ENCODE data around the gene IQUB.
A peak's percentile ranks its signal among the peaks of the same experiment; 100 is the strongest.
"Not testable (repeated sequence)": the region's sequence is repeated elsewhere in the genome, so short reads cannot be mapped to it uniquely, and the experiment has no call there.

The IQUB gene

DNA sequence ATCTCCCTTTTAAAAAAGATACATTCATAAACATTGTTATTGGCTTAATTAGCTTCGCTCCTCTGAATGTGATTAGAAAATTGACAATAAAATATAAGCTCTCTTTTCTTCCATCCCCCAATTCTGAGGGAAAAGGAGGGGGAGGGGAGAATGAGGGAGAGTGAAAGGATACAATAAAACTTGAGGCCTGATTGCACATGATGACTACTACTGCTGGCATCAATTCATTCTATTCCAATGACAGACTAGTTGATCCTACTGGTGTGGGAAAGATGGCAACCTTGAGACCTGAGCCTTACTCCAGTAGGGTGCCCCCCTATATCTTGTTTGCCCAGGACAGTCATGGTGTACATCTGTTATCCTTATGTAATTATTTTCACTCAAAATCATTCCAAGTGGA, 4.5 kb upstream of the IQUB start:
- no peak for FAIRE-seq

DNA sequence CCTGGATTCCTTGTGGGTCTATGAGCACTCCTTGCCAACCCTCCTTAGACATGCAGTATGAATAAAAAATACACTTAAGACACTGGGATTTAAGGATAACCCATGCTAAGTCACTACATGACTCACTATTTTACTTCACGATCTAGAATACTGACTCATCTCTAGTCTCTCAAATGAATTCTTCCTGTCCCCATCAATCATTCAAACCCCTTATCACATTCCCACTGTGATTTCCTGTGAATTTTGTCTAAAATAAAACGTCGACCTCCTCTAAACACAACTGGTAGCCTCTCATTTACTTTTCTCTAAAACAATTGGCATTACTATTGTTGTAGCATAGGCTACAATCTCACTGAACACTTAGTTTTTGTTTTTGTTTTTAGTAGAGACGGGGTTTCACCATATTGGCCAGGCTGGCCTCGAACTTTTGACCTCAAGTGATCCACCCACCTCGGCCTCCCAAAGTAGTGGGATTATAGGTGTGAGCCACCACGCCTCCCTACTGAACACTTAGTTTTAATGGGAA, 3.9 kb upstream of the IQUB start:
- FAIRE-seq: no peak

DNA sequence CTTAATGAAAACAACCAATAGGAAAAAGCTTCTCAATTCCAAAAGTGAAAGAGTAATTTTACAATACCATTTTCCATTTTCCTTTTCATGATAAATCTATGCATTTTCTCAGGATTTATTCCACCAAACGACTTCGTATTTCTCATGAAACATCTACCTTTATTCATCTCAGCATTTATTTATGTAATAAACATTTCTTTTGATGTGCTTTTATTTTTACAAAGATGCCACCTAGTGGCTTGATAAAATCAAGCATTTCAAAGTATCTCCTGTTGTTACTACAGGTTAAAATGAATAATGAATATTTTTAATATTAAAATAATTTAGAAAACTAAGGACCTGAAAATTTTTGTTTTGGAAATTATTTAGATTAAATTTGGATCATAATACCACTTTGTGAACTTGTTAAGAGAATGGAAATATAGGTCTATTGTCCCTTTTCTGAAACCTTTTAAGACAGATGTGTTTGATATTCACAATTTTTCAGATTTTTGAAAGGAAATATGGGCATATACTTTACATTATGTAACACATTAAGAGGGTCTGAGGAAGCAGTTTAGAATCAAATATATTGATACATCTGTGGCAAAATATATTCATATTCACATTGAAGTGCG, 2.7 kb upstream of the IQUB start:
- FAIRE-seq: peak; percentile 89

DNA sequence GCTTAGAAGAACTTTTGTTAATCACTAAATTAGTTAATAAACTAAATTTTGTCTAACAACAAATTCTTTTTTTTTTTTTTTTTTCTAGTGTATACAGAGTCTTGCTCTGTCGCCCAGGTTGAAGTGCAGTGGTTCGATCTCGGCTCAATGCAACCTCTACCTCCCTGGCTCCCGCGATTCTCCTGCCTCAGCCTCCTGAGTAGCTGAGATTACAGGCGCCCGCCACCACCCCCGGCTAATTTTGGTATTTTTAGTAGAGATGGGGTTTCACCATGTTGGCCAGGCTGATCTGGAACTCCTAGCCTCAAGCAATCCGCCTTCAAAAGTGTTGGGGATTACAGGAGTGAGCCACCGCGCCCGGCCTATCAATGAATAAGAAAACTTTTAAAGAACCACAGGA, 1.1 kb upstream of the IQUB start:
- FAIRE-seq: no peak

DNA sequence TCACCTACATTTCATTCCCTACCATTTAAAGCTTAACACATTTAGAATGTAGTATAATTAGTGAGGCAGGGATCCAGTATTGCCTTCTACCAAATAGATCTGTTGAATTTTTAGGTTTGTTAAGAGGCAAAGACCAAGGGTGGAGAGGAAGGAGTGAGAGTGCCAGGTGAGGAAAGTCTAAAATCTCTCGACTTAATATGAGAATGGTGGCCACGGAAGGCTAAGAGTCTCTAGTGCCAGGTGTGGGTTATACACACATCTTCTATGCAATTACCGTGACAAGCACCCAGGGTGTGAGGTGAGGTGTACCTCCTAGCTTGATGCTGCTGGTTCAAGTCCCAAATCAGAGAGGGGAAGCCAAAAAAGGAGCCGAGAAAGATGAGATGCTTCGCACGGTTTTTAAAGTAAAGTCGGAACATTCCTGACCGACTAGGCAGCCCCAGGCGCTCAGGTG, 439 bp downstream of the IQUB start:
- FAIRE-seq: no peak

DNA sequence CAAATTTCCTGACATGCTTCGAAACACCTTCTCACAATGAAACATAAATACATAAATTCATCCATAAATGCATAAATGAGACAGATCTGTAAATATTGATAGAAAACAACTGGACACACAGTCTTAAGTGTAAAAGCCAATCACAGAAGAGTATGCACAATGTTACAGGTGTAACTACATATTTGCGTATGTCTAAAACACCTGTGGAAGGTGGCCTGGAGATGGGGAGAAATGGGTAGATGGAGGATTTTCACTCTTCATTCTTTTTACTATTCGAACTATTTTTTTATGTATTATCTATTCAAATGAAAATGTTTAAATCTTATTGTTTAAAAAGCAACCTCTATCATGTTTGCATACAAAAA, 860 bp downstream of the IQUB start:
- no peak for FAIRE-seq

DNA sequence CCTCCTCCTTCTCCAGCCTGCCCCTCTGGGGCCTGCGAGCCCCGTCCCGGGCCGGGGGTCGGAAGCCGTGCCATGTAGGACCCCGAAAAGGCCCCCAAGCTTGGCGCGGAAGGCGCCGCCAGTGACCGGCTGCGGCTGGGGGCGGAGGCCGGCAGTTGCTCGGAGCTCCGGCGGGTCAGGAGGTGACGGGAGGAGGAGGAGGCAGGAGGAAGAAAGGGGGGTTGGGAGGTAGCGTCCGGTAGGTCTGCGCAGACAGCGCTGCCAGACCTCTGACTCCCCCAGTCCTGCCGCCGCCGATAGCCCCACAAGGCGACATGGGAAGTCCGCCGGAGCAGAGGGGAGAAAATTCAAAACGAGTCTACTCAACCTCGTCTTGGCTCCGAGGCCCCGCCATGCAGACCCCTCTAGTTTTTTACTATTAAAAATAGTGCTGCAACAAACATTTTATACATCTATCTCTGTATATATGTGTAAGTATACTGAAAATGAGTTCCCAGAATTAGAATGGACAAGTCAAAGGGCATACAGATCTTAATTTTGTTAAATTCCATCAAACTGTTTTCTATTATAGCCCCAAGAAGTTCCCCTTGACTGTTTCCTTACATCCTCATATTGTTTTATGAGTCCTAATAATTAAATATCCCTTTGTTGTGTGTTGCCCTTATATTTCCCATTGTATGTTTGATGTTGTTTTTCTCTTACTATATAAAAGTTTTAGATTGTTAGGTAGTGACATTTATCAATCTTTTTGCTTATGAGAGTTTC, 1.4 kb downstream of the IQUB start:
- FAIRE-seq: not testable (repeated sequence)

DNA sequence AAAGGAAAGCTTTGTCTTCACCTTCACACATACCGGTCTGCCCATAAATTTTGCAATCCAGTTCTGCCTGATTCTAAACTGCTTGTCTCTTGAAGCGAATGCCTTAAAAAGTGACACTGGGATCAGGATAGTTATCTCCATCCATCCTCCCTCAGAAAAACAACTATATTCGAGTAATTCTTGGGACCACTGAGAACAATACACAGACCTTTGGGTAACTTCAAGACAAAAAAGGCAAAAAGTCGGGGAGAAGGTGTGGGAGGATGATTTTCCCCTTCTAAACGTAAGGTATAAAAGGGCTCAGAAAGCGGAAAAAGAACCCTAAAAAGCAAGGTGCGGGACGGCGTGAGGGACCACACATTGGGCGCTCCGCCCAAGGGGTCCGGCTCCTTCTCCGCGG, 2.1 kb downstream of the IQUB start:
- FAIRE-seq: not testable (repeated sequence)

DNA sequence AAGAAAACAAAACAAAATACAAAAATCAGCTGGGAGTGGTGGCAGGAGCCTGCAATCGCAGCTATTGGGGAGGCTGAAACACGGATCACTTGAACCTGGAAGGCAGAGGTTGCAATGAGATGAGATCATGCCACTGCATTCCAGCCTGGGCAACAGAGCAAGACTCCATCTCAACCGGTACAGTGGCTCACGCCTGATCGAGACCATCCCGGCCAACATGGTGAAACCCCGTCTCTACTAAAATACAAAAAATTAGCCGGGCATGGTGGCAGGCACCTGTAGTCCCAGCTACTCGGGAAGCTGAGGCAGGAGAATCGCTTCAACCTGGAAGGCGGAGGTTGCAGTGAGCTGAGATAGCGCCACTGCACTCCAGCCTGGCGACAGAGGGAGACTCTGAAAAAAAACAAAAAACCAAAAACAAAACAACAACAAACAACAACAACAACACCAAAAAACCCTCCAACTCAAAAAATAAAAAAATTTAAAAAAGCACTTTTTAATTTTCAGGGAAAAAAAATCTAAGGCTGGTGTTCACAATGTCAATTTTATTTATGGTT, 4.3 kb downstream of the IQUB start:
- FAIRE-seq: not testable (repeated sequence)

DNA sequence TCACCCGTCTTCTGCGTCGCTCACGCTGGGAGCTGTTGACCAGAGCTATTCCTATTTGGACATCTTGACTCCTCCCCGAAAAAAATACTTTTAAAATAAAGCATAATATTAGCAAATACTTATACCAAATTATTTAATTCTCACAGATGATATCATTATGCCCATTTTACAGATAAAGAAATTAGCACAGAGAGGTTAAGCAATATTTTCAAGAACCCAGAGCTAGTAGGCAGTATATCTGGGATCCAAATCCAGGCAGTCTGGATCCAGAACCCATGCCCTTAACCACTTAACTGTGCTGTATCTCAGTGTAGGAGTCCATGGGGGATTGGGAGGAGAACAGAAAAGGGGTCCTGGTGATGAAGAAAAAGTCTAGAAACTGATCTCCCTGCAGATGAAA, 6.1 kb downstream of the IQUB start:
- FAIRE-seq: no peak

DNA sequence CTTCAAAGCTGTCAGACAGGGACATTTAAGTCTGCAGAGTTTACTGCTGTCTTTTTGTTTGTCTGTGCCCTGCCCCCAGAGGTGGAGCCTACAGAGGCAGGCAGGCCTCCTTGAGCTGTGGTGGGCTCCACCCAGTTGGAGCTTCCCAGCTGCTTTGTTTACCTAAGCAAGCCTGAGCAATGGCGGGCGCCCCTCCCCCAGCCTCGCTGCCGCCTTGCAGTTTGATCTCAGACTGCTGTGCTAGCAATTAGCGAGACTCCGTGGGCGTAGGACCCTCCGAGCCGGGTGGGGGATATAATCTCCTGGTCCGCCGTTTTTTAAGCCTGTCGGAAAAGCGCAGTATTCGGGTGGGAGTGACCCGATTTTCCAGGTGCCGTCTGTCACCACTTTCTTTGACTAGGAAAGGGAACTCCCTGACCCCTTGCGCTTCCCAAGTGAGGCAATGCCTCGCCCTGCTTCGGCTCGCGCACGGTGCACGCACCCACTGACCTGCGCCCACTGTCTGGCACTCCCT, 6.6 kb downstream of the IQUB start:
- not testable (repeated sequence) for FAIRE-seq

DNA sequence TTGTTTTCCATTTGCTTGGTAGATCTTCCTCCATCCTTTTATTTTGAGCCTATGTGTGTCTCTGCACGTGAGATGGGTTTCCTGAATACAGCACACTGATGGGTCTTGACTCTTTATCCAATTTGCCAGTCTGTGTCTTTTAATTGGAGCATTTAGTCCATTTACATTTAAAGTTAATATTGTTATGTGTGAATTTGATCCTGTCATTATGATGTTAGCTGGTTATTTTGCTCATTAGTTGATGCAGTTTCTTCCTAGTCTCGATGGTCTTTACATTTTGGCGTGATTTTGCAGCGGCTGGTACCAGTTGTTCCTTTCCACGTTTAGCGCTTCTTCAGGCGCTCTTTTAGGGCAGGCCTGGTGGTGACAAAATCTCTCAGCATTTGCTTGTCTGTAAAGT, 7.9 kb downstream of the IQUB start:
- not testable (repeated sequence) for FAIRE-seq

DNA sequence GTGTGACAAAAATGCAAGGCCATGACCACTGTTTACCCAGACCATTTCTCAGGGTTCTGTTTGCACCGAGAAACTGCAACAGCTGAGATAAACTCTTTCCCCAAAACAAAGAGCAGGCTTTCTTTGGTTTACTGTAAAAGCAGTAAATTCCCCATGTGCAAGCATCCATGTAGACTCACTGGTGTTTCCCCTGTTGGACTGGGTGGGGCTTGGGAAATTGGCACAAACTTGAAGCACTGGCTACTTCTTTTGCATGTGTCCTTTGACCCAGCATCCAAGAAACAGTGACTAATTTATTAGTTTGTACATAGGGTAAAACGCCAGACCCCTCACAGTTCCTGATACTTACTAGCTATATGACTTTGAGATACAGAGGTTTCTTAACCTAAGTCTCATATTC, 12.3 kb downstream of the IQUB start:
- no peak for FAIRE-seq

DNA sequence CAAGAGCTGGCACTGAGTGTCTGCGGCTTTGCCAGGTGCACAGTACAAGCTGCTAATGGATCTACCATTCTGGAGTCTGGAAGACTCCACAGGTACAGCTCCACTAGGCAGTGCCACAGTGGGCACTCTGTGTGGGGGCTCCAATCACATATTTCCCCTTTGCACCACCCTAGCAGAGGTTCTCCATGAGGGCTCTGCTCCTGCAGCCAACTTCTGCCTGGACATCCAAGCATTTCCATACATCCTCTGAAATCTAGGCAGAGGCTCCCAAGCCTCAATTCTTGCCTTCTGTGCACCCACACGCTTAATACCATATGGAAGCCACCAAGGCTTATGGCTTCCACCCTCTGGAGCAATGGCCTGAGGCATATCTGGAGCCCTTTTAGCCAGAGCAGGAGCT, 29.2 kb downstream of the IQUB start:
- FAIRE-seq: no peak

DNA sequence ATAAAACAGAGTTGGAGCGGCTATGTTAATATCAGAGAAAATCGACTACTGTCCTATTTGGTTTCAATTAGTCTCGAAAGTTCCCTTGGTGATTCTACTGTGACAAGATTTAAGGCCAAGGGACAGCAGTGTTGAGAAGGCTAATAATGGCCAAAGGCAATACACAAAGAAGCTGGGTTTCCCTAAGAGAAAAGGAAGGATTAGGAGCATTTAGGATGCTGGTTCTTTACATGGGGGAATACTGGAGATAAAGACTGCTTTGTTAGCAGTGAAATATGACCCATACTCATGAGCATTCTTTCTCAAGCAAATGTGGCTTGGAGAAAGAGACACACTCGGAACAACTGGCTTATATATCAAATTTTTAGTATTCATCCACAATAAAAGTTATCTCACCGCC, 32.2 kb downstream of the IQUB start:
- FAIRE-seq: no peak

DNA sequence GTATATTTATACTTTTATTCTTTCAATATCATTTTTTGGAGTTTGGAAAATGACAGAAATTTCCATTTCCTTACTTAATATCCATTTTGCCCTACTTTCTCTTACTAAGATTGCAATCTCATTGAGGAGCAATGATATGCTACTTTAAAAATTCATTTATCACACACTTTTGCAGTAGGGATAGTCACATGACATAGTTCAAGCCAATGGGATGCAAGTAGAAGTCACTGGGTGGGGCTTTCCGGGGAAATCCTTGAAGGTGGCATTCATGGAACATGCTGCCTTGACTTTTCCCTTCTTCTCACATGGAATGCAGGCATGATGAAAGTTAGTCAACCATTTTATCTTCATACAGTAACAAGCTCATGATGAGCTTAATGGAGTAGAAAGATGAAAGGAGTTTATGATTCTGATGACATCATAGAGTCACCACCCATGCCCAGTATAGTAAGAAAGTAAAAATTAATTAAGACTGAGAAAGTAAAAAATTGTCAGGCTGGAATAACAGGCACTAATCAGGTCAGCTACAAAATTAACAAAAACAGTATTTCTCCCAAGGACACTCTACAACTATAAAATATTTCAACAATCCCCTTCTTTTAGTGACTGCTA, 33.4 kb downstream of the IQUB start:
- FAIRE-seq: no peak

DNA sequence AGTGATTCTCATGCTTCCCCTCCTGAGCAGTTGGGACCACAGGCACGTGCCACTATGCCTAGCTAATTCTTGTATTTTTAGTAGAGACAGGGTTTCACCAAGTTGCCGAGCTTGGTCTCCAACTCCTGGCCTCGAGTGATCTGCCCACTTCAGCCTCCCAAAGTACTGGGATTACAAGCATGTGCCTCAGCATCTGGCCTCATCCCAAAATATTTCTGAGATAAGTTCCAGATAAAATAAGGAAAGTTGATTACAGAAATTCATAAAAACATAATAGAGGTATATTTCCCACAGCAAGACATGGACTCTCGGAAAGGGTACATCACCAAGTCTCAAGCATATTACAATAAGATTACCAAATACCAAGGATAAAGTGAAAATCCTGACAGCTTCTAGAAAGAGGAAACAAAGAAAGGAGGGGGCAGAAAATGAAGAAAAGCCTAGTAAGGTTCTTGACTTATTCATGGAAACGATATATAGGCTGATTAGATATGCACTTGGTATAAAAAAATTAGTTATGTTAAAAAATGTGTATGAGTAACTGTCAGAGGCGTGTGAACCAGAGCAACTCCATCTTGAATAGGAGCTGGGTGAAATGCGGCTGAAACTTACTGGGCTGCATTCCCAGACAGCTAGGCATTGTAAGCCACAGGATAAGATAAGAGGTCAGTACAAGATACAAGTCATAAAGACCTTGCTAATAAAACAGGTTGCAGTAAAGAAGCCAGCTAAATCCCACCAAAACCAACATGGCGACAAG, 35.0 kb downstream of the IQUB start:
- no peak for FAIRE-seq

DNA sequence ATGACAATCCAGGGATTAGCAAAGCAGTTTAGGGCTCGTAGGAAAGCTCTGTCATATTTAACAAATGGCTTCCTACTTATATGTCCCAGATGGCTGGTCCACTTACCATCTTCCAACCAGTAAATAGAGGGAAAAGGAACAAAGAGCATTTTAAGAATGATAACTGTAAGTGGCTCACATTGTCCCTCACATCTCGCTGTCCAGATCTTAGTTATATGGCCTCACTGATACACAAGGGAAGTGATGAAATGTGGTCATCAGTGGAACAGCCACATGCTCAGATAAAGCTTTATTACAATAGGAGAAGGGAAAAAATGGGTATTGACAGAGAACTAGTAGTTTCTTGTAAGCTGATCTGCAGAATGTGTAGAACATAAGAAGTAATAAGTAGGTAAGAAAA, 35.8 kb downstream of the IQUB start:
- FAIRE-seq: no peak

DNA sequence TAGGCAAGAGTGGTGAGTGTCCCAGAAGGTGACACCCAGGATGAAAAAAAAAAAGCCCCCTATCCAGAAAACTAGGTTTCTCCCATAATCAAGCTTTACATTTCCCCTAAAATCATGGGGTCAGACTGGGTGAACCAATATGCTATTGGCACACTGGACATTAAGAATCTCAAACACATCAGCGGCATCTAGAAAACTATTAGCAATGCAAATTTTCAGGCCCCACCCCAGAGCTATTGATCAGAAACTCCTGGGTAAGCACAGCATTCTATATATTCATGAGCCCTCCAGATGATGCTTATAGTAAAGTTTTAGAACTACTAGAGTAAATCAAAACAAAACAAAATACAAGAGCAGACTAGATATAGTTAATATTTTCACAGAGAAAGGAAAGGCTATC, 36.4 kb downstream of the IQUB start:
- no peak for FAIRE-seq

DNA sequence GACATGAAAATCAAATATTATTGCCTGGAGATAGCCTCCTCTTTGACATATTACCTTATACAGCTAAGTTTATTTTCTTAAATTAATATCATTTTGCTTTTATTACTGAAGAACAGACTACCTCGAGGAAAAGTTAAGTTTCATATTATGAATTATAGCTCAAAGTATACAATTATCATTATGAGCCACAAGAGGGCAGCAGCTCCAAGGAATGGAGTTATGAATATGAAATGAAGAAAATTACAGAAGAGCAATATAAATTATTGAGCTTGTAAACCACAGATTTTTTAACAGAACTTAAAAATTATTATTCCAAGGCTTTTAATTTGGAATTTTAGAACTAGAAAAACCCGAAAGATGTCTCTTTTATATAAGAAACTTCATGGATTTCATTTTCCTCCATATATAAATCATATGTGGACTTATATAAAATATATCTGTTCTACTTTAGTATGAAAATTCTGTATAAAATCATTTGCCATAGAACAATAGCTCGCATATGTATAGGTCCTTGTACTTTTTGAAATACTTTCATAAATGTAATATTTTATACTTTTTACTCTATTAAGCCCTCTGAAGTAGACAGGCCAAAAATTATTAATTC, 40.1 kb downstream of the IQUB start:
- FAIRE-seq: peak; percentile 77

DNA sequence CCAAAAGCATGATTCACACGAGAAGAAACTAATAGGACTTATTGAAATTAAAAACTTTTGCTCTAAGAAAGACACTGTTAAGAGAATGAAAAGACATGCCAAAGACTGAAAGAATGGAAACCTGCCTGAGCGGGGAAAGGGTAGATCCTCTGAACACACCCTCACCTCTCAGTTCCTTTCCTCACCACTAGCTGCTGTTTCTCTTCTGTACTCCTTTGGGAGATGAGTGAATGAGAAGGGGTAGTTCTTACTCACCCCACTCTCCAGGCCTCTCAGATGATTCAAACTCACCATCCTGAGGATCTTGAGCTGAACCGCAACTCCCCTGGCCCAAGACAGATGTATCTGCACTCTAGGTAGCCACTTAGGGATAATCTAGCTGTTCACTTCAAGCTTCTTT, 41.9 kb downstream of the IQUB start:
- FAIRE-seq: no peak

DNA sequence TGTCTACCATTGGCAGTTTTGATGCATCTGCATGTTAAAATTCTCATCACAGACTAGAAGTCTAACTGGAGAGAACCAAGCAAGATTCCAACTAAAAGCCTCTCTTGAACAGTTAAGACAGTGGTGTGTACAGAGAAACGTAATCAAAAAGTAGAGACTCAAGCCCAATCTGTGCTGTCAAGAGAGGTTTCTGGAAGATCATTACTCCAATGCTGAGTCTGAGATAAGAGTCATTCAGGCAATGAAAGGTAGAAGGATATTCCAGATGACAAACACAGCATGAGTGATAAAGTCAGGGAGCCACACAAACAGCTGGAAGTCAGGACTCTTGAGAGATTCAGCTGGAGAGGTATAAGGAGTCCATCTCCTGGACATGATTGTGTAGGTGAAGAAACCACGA, 48.7 kb downstream of the IQUB start:
- FAIRE-seq: no peak

Measured in TTC549 (cell line).